GM12878 (cell line): ENCODE measurements around the gene ANKRD60. TPM values are rescaled to one million over a fixed set of nuclear protein-coding genes. Genes with fewer than 3 reads are reported as not detected.

Experiments used
- ATAC-seq: fragments of 200-7000 bp; cut with Tn5 transposase; 3 replicates; pipeline ENCODE4 v1.9.1; 2020; ENCODE audit warnings: mild to moderate bottlenecking, moderate library complexity
- BruUV-seq: library from RNA; stranded (reverse); fragments of 400-500 nt; replicated peaks from 2 replicates; lab custom pipeline; 2021; lab: Mats Ljungman, UMichigan
- CTCF ChIA-PET: fragments of 300-600 bp; sonication (Branson Sonifier 250); formaldehyde crosslinking; extraction: SDS; loops from one replicate; lab custom pipeline; 2021; ENCODE audit warnings: inconsistent platforms; lab: Yijun Ruan, JAX
- POLR2A ChIA-PET: fragments of 350-600 bp; formaldehyde crosslinking; extraction: SDS; loops from one replicate; lab custom pipeline; 2021; ENCODE audit warnings: inconsistent platforms; lab: Charles Lee
- RAD21 ChIA-PET: fragments of 300-600 bp; sonication (Branson Sonifier 250); formaldehyde crosslinking; loops from one replicate; lab custom pipeline; 2023; ENCODE audit warnings: antibody characterized with exemption; ENCODE audit not compliant: unreplicated experiment; lab: Charles Lee
- SMC1A ChIA-PET: fragments of 300-600 bp; sonication (Branson Sonifier 250); formaldehyde crosslinking; loops from one replicate; lab custom pipeline; 2023; ENCODE audit not compliant: unreplicated experiment, uncharacterized antibody; lab: Charles Lee
- DNase-seq: peaks from one replicate; pipeline ENCODE4 v3.0.0-alpha.2; 2011; ENCODE audit warnings: low read depth, low spot score
- FAIRE-seq: peaks from 3 replicates; lab custom pipeline; 2011; peaks lifted over from hg19 to GRCh38; lab: Jason Lieb, UNC
- H2AFZ ChIP-seq: 2 replicates; pipeline ENCODE4 v1.6.0; 2011; ENCODE audit warnings: low read depth, low read length, control low read depth; ENCODE audit not compliant: control insufficient read depth
- H3K27ac ChIP-seq: 2 replicates; pipeline ENCODE4 v1.5.1; 2011; ENCODE audit warnings: control low read depth; ENCODE audit not compliant: control insufficient read depth, insufficient read depth
- H3K27me3 ChIP-seq, 2 experiments: replicated peaks in 1 of 2; 2 replicates each; pipeline versions ENCODE4 v1.6.0 to v1.6.1; 2011; ENCODE audit warnings: low read length in 1 of 2; ENCODE audit not compliant: control insufficient read depth in 2 of 2, insufficient read depth in 2 of 2
- H3K36me3 ChIP-seq, 2 experiments: 2 replicates each; pipeline ENCODE4 v1.5.1; 2011; ENCODE audit warnings: low read length in 1 of 2; ENCODE audit not compliant: control insufficient read depth in 2 of 2, insufficient read depth in 2 of 2
- H3K4me1 ChIP-seq: 2 replicates; pipeline ENCODE4 v1.6.1; 2011; ENCODE audit warnings: mild to moderate bottlenecking, low read length, moderate library complexity, mixed read lengths; ENCODE audit not compliant: control insufficient read depth, insufficient read depth
- H3K4me2 ChIP-seq: 2 replicates; pipeline ENCODE4 v1.6.0; 2011; ENCODE audit warnings: control low read depth; ENCODE audit not compliant: control insufficient read depth, insufficient read depth
- H3K4me3 ChIP-seq: fragments of 200-600 bp; sonication (generic); 2 replicates; pipeline ENCODE4 v1.5.1; 2016
- H3K79me2 ChIP-seq: 2 replicates; pipeline ENCODE4 v1.6.0; 2011; ENCODE audit warnings: low read length; ENCODE audit not compliant: control insufficient read depth, insufficient read depth
- H3K9ac ChIP-seq: 2 replicates; pipeline ENCODE4 v1.8.0; 2011; ENCODE audit warnings: low read length, control low read depth, mixed read lengths; ENCODE audit not compliant: control insufficient read depth, insufficient read depth
- H3K9me3 ChIP-seq: replicated peaks from 3 replicates; pipeline ENCODE4 v1.5.1; 2011; ENCODE audit warnings: mild to moderate bottlenecking, low read length; ENCODE audit not compliant: control insufficient read depth, insufficient read depth
- H4K20me1 ChIP-seq: 2 replicates; pipeline ENCODE4 v1.6.0; 2011; ENCODE audit not compliant: control insufficient read depth, insufficient read depth
- CBFB ChIP-seq: IDR thresholded peaks from 2 replicates; pipeline ENCODE4 v1.6.1; 2016; ENCODE audit warnings: antibody characterized with exemption, low read depth
- CEBPB ChIP-seq, 2 experiments: fragments of 150-350 bp in 1 of 2; IDR thresholded peaks; 2 replicates each; pipeline ENCODE4 v1.6.1; 2012 to 2014; ENCODE audit warnings: low read depth in 2 of 2, low read length in 2 of 2, borderline replicate concordance in 1 of 2, inconsistent platforms in 1 of 2
- CHD1 ChIP-seq: IDR thresholded peaks from 2 replicates; pipeline ENCODE4 v1.6.1; 2012; ENCODE audit warnings: low read depth, low read length, improper control_type of control experiment
- JUNB ChIP-seq: IDR thresholded peaks from 2 replicates; pipeline ENCODE4 v1.6.1; 2016; ENCODE audit warnings: antibody characterized with exemption, mild to moderate bottlenecking
- LARP7 ChIP-seq: fragments of 450-650 bp; IDR thresholded peaks from 2 replicates; pipeline ENCODE4 v1.6.1; 2017; ENCODE audit warnings: mild to moderate bottlenecking
- MEF2A ChIP-seq: IDR thresholded peaks from 2 replicates; pipeline ENCODE4 v1.6.1; 2011; ENCODE audit warnings: low read depth, mild to moderate bottlenecking, low read length, moderate library complexity; ENCODE audit not compliant: insufficient read depth
- NFXL1 ChIP-seq: fragments of 450-650 bp; IDR thresholded peaks from 2 replicates; pipeline ENCODE4 v1.6.1; 2017; ENCODE audit warnings: antibody characterized with exemption, mild to moderate bottlenecking, borderline replicate concordance
- PML ChIP-seq: IDR thresholded peaks from 2 replicates; pipeline ENCODE4 v1.6.1; 2012; ENCODE audit warnings: low read length, inconsistent platforms
- SP1 ChIP-seq: IDR thresholded peaks from one replicate; pipeline ENCODE4 v1.6.1; 2011; ENCODE audit warnings: low read depth, low read length
- WGBS: methylation state at CpG from one replicate; pipeline ENCODE4 v1.1.6; 2016; ENCODE audit warnings: low lambda C conversion rate; ENCODE audit not compliant: insufficient replicate concordance, insufficient coverage; ENCODE audit errors: missing lambda C conversion rate; 5-methylcytosine and 5-hydroxymethylcytosine counted together
- in situ Hi-C: fragments of 300-500 bp; cut with MboI; formaldehyde crosslinking; loops from 9 replicates; pipeline ENCODE4 v1.14.3; 2018; ENCODE audit warnings: mixed read lengths
- intact Hi-C: fragments of 100-400 bp; cut with micrococcal nuclease; formaldehyde crosslinking; loops from one replicate; pipeline ENCODE4 v1.14.2; 2022; ENCODE audit not compliant: unreplicated experiment
- polyA plus RNA-seq, 11 experiments: library from polyadenylated mRNA; depleted of rRNA in 4 of 11; unstranded in 6 of 11; stranded (reverse) in 5 of 11; fragments of >200 nt; fragmentation: Nextera tagmentation in 4 of 11; fragmentation: Illumina TruSeq in 1 of 11; extraction: Ambion mirVana in 4 of 11; extraction: Trizol in 1 of 11; gene quantifications; 1 replicate in 1 of 11; 2 replicates in 10 of 11; pipeline versions ENCODE4 v1.2.1 to v1.2.3, GENCODE V29; 2011 to 2016; ENCODE audit warnings: inconsistent platforms in 2 of 11, missing spikeins in 2 of 11, low read depth in 1 of 11
- total RNA-seq, 4 experiments: library from RNA; depleted of rRNA in 3 of 4; stranded (reverse); fragments of >200 nt in 3 of 4; fragmentation: Illumina TruSeq in 1 of 4; extraction: Trizol in 1 of 4; gene quantifications; 2 replicates each; pipeline versions ENCODE4 v1.2.1 to v1.2.3, GENCODE V29; 2013 to 2021
- TF ChIP-seq, protein P1 (sequence below): fragments of 450-650 bp; IDR thresholded peaks from 2 replicates; pipeline ENCODE4 v1.6.1; 2017; ENCODE audit warnings: low read depth, mild to moderate bottlenecking, moderate library complexity

The ANKRD60 gene
- total and polyA plus RNA-seq, 10 of the 15 experiments (the other 5 are each of a cell fraction or from before 2014, with no cell fraction given) = not detected

DNA sequence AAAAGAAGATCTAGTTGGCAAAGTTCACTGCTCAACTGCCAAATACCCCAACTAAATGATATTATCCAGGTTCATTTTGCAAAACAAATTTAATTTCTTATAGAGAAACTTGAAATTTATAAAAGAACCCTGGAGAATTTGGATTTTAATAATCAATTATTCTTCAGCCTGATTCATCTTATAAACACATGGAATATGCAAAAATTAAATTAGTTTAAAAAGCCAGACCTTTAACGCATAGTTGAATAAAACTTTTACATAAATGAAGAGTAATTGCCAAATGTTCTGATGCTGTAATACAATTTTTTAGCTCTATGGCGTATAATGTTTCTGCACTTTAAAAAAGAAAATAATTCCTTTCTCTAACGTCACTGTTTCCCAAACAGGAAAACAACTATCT is 33.2 kb upstream of the ANKRD60 start (continued):
- TF ChIP-seq NFXL1 = no peak
- no peak for TF ChIP-seq CBFB
- TF ChIP-seq, protein P1, sequence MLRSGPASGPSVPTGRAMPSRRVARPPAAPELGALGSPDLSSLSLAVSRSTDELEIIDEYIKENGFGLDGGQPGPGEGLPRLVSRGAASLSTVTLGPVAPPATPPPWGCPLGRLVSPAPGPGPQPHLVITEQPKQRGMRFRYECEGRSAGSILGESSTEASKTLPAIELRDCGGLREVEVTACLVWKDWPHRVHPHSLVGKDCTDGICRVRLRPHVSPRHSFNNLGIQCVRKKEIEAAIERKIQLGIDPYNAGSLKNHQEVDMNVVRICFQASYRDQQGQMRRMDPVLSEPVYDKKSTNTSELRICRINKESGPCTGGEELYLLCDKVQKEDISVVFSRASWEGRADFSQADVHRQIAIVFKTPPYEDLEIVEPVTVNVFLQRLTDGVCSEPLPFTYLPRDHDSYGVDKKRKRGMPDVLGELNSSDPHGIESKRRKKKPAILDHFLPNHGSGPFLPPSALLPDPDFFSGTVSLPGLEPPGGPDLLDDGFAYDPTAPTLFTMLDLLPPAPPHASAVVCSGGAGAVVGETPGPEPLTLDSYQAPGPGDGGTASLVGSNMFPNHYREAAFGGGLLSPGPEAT = no peak
- TF ChIP-seq PML = no peak
- TF ChIP-seq SP1 = no peak
- TF ChIP-seq CHD1 = no peak
- TF ChIP-seq MEF2A = no peak

GRCh38 chr20:58260006-58260405 is 31.6 kb upstream of the ANKRD60 start:
- Histone ChIP-seq H3K4me3 (no peak overlapping the region), H2AFZ (no peak overlapping the region)
- SMC1A ChIA-PET = no interaction called here
- FAIRE-seq = no peak
- intact Hi-C loops (no loop called here), in situ Hi-C loops (no loop called here)
- TF ChIP-seq JUNB (no peak), LARP7 (no peak), CEBPB (IDR thresholded peaks at IDR 0.05; ENCODE audit: borderline replicate concordance in 1 of 2, low read depth in 2 of 2, low read length in 2 of 2) (no peak)
- TF ChIP-seq, all 136 proteins: peak for 0
- Histone ChIP-seq H3K36me3 (no peaks in the 10 kb centered on the region), H3K27ac (no peak overlapping the region), H3K9me3 (no peaks in the 10 kb centered on the region), H3K4me2 (no peak overlapping the region), H3K79me2 (no peaks in the 10 kb centered on the region), H4K20me1 (no peaks in the 10 kb centered on the region), H3K9ac (no peak overlapping the region), H3K4me1 (no peaks in the 10 kb centered on the region), H3K27me3 (no peaks in the 10 kb centered on the region)
- 79% methylated on average over 5 of the region's 5 CpGs for WGBS
- ATAC-seq = no peak
- no peak for DNase-seq
- BruUV-seq = no TSS peak
- ChIA-PET POLR2A (no interaction called here), CTCF (no interaction called here), RAD21 (no interaction called here)
